ENCODE measurements around the gene HECTD4. TPM values are rescaled to one million over a fixed set of nuclear protein-coding genes. Genes with fewer than 3 reads are reported as not detected.

Gene HECTD4
- total RNA-seq, 1 donor from 2014 or later: 33.6 TPM

Other genes starting within 250 kb of the HECTD4 start
- 1,820 and 1,848 TPM in 2 replicates for gene RPL6, start 27.2 kb upstream of the HECTD4 start, total RNA-seq
- gene PTPN11, start 36.5 kb upstream of the HECTD4 start, total RNA-seq: 173 and 177 TPM in 2 replicates